Peyer's patch (tissue), 4 donors: ENCODE results near the gene SMIM45. TPM values are rescaled to one million over a fixed set of nuclear protein-coding genes. Genes with fewer than 3 reads are reported as not detected.

Source experiments
- DNase-seq, 3 donors: peaks; one replicate each; pipeline ENCODE4 v3.0.0-alpha.2; 2017 to 2019
- H3K27ac ChIP-seq, 4 donors: fragments of 200-600 bp; sonication (generic); one replicate each; pipeline ENCODE4 v1.5.1; 2016 to 2019
- H3K27me3 ChIP-seq, 2 donors: fragments of 200-600 bp; sonication (generic); one replicate each; pipeline ENCODE4 v1.5.1; 2019
- H3K36me3 ChIP-seq, 3 donors: fragments of 200-600 bp; sonication (generic); one replicate each; pipeline ENCODE4 v1.5.1; 2016 to 2019
- H3K4me1 ChIP-seq, 4 donors: fragments of 200-600 bp; sonication (generic); one replicate each; pipeline ENCODE4 v1.5.1; 2016 to 2019
- H3K4me3 ChIP-seq, 4 donors: fragments of 200-600 bp; sonication (generic); 1 replicate in 3 of 4; 2 replicates in 1 of 4; pipeline ENCODE4 v1.5.1; 2016 to 2019; ENCODE audit warnings: mild to moderate bottlenecking in 1 of 4
- H3K9me3 ChIP-seq, 4 donors: fragments of 200-600 bp; sonication (generic); one replicate each; pipeline ENCODE4 v1.5.1; 2016 to 2019; ENCODE audit warnings: mild to moderate bottlenecking in 1 of 4
- POLR2A ChIP-seq, 2 donors: fragments of 450-650 bp; IDR thresholded peaks; one replicate each; pipeline ENCODE4 v1.5.1; 2017; ENCODE audit warnings: antibody characterized with exemption in 2 of 2, mild to moderate bottlenecking in 2 of 2, moderate library complexity in 2 of 2
- total RNA-seq, 4 donors: library from RNA; depleted of rRNA; stranded (reverse); fragments of >200 nt; gene quantifications; one replicate each; pipeline ENCODE4 v1.1.0, GENCODE V29; 2016
- TF ChIP-seq, protein P1 (sequence below), 6 experiments: fragments of 450-650 bp in 4 of 6; fragments of 200-600 bp in 2 of 6; sonication (generic) in 1 of 6; IDR thresholded peaks; one replicate each; pipeline ENCODE4 v1.5.1; 2017 to 2019; ENCODE audit warnings: antibody characterized with exemption in 6 of 6, mild to moderate bottlenecking in 3 of 6, moderate library complexity in 1 of 6

The SMIM45 gene

DNA sequence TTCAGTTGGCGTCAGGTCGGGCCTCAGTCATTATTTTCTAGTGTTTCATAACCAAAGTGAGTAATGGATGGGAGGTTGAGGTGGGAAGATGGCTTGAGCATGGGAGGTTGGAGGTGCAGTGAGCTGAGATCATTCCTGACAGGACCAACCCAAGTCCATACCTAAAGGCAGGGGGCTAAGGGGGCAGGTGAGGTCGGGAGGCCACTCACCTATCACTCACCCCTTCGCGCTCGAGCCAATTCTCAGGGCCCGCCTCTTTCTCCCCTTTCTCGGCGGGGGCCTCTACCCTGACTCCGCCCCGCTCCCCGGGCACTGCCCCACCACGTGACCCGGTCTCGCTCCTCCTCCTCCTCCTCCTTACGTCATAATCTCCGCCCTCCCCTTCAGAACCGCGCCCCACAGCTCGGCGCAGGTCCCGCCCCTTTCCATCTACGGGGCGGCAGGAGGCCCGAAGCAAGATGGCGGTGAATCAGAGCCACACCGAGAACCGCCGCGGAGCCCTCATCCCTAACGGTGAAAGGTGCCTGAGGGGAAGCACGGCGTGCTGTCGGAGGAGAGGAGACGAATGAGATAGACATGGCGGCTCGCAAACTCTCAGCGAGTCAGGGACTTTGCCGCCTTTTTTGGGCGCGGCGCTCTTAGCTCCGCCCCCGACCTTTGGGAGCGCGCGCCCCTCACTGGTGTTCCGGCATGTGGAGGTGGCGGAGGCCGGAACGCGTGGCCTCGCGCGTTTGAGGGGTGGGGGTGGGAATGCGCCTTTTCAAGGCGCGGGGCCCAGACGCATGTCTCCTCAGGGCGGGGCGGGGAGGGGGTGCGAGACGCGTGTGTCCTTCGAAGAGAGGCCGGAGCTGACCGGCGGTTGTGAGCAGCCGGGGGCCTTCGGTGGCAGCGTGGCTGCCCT lies 46.7 kb downstream of the SMIM45 start, which contains the start of gene WBP2NL:
Gene WBP2NL (plus strand): TSS at position 428 of the 901 bp plus-strand sequence. CDS start 31 bp downstream, at position 459.
- peak within 1 kb of the TSS; percentile 49 to 70 (median 58) for H3K4me3 ChIP-seq
- H3K27me3 ChIP-seq = no peaks in the 10 kb centered on the region
- peak; percentile 49 to 58 for TF ChIP-seq POLR2A (IDR thresholded peaks at IDR 0.05)
- TF ChIP-seq, protein P1, sequence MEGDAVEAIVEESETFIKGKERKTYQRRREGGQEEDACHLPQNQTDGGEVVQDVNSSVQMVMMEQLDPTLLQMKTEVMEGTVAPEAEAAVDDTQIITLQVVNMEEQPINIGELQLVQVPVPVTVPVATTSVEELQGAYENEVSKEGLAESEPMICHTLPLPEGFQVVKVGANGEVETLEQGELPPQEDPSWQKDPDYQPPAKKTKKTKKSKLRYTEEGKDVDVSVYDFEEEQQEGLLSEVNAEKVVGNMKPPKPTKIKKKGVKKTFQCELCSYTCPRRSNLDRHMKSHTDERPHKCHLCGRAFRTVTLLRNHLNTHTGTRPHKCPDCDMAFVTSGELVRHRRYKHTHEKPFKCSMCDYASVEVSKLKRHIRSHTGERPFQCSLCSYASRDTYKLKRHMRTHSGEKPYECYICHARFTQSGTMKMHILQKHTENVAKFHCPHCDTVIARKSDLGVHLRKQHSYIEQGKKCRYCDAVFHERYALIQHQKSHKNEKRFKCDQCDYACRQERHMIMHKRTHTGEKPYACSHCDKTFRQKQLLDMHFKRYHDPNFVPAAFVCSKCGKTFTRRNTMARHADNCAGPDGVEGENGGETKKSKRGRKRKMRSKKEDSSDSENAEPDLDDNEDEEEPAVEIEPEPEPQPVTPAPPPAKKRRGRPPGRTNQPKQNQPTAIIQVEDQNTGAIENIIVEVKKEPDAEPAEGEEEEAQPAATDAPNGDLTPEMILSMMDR (IDR thresholded peaks at IDR 0.05) = no peak
- no peaks in the 10 kb centered on the region for H3K36me3 ChIP-seq
- DNase-seq = peak; percentile 90 to 96 (median 95)
- H3K4me1 ChIP-seq = peaks cover 0 to 5% (median 0%) of the 10 kb centered on the region in 4 donors
- H3K9me3 ChIP-seq = no peaks in the 10 kb centered on the region
- peak within 1 kb of the TSS in 3 of 4 donors; percentile 29 to 73 (median 70) for H3K27ac ChIP-seq

DNA sequence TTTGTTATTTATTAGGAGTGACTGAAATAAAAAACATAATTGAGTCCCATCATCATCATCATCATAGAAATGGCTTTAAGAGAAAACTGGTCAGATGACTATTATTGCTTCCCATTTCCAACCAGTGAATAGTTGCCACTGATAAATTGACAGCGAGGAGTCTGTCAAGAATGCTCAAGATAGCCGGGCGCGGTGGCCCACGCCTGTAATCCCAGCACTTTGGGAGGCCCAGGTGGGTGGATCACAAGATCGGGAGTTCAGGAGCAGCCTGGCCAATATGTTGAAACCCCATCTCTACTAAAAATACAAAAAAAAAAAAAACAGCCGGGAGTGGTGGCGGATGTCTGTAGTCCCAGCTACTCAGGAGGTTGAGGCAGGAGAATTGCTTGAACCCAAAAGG lies 48.5 kb downstream of the SMIM45 start:
- TF ChIP-seq, protein P1 (IDR thresholded peaks at IDR 0.05) = no peak
- TF ChIP-seq POLR2A (IDR thresholded peaks at IDR 0.05) = no peak
- no peaks in the 10 kb centered on the region for H3K27me3 ChIP-seq
- no peaks in the 10 kb centered on the region for H3K9me3 ChIP-seq
- peaks cover 0 to 5% (median 0%) of the 10 kb centered on the region in 4 donors for H3K4me1 ChIP-seq
- no peak for DNase-seq
- no peaks in the 10 kb centered on the region for H3K36me3 ChIP-seq
- no peak overlapping the region for H3K4me3 ChIP-seq
- H3K27ac ChIP-seq = no peak overlapping the region

DNA sequence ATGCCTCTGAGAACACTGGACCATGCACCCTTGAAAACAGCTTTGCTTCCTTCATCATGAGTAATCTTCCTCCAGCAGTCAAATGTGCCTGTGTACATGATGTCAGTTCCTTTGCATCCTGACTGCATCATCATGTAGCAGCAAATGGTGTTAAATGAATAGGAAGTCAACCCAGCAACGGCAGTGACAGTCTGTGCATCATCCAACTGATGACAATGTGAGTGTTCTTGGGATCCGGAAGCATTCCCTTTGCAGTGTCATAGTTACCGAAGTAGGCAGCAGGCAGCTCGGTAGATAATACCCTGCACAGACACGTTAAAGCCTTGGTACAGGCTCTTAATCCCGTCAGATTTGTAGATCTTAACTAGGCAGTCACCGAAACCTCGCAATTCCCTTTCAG lies 49.2 kb downstream of the SMIM45 start:
- Histone ChIP-seq H3K27ac (no peak overlapping the region), H3K36me3 (no peaks in the 10 kb centered on the region), H3K4me3 (no peak overlapping the region), H3K27me3 (no peaks in the 10 kb centered on the region), H3K4me1 (peaks cover 0 to 5% (median 0%) of the 10 kb centered on the region in 4 donors), H3K9me3 (no peaks in the 10 kb centered on the region)
- DNase-seq = no peak
- TF ChIP-seq, protein P1 (IDR thresholded peaks at IDR 0.05) = no peak
- TF ChIP-seq POLR2A (IDR thresholded peaks at IDR 0.05) = no peak

DNA sequence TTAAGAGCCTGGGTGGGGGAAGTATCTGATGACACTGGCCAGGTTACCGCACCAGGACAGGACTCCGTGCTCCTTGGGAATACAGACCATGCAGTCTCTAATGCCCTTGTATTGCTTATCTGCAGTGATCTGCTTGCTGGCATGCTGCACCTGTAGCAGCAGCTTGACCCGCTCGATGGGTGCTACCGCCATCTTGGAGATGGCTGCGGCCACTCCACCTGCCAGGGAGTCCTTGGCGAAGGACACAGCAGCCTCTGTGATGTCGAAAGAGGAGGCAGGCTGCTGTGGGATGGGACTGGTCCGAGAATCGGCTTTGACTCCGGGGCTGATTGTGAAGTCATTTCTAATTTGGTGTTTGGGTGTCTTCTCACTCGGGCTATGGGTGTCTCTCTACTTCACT lies 49.8 kb downstream of the SMIM45 start:
- no peak for TF ChIP-seq POLR2A (IDR thresholded peaks at IDR 0.05)
- TF ChIP-seq, protein P1 (IDR thresholded peaks at IDR 0.05) = no peak
- no peak for DNase-seq
- peaks cover 0 to 5% (median 0%) of the 10 kb centered on the region in 4 donors for H3K4me1 ChIP-seq
- H3K27me3 ChIP-seq = no peaks in the 10 kb centered on the region
- H3K36me3 ChIP-seq = no peaks in the 10 kb centered on the region
- no peak overlapping the region for H3K27ac ChIP-seq
- H3K4me3 ChIP-seq = no peak overlapping the region
- no peaks in the 10 kb centered on the region for H3K9me3 ChIP-seq

DNA sequence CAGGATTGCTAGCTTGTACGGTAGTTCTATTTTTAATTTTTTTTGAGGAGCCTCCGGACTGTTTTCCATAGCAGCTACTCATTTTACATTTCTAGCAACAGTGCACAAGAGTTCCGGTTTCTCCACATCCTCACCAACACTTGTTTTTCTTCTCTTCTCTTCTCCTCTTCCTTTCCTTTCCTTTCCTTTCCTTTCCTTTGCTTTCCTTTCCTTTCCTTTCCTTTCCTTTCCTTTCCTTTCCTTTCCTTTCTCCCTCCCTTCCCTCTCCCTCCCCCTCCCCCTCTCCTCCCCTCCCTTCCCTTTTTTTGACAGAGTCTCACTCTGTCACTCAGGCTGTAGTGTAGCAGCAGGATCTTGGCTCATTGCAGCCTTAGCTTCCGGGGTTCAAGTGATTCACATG lies 56.0 kb downstream of the SMIM45 start:
- TF ChIP-seq POLR2A (IDR thresholded peaks at IDR 0.05) = no peak
- TF ChIP-seq, protein P1 (IDR thresholded peaks at IDR 0.05) = no peak
- Histone ChIP-seq H3K27me3 (no peaks in the 10 kb centered on the region), H3K36me3 (no peaks in the 10 kb centered on the region), H3K4me3 (no peak overlapping the region), H3K9me3 (peaks cover 0 to 18% (median 3%) of the 10 kb centered on the region in 4 donors), H3K4me1 (no peaks in the 10 kb centered on the region), H3K27ac (no peak overlapping the region)
- no peak for DNase-seq

Other genes starting within 250 kb of the SMIM45 start
- 10 to 100 TPM in 2 of 4 donors, 1 to 10 TPM in 2; 8.1 to 20.6 (median 10.2) TPM for gene CCDC134, start 151.5 kb upstream of the SMIM45 start, total RNA-seq
- 100 to 1,000 TPM in 3 of 4 donors, 10 to 100 TPM in 1; 66.0 to 221 (median 144) TPM for gene SREBF2, start 119.0 kb upstream of the SMIM45 start, total RNA-seq
- not detected for gene SHISA8, start 37.1 kb upstream of the SMIM45 start, total RNA-seq
- gene TNFRSF13C, start 25.3 kb upstream of the SMIM45 start, total RNA-seq = 10 to 100 TPM in 1 of 4 donors, 1 to 10 TPM in 2, under 1 TPM in 1; 0.35 to 52.8 (median 3.2) TPM
- gene CENPM, start 5.0 kb upstream of the SMIM45 start, total RNA-seq = 10 to 100 TPM; 14.2 to 71.0 (median 17.8) TPM
- not detected for gene SEPTIN3, start 17.3 kb downstream of the SMIM45 start, total RNA-seq
- gene WBP2NL, start 46.6 kb downstream of the SMIM45 start, total RNA-seq = 1 to 10 TPM; 2.1 to 4.0 (median 3.4) TPM
- gene NAGA, start 118.7 kb downstream of the SMIM45 start, total RNA-seq = 100 to 1,000 TPM in 1 of 4 donors, 10 to 100 TPM in 3; 31.4 to 102 (median 86.9) TPM
- gene PHETA2, start 122.1 kb downstream of the SMIM45 start, total RNA-seq = 10 to 100 TPM in 1 of 4 donors, 1 to 10 TPM in 3; 5.8 to 14.6 (median 7.6) TPM
- gene SMDT1, start 127.5 kb downstream of the SMIM45 start, total RNA-seq = 10 to 100 TPM in 3 of 4 donors, 1 to 10 TPM in 1; 9.9 to 18.2 (median 17.0) TPM
- gene NDUFA6, start 138.6 kb downstream of the SMIM45 start, total RNA-seq = 10 to 100 TPM; 57.2 to 88.1 (median 61.0) TPM
- 100 to 1,000 TPM in 2 of 4 donors, 10 to 100 TPM in 2; 18.2 to 329 (median 117) TPM for gene CYP2D6, start 178.7 kb downstream of the SMIM45 start, total RNA-seq